Liver (tissue), 9 donors: ENCODE results near the gene CRYL1. TPM values are rescaled to one million over a fixed set of nuclear protein-coding genes. Genes with fewer than 3 reads are reported as not detected.

Source experiments
- DNase-seq: peaks from one replicate; pipeline ENCODE4 v3.0.0-alpha.2; 2017; ENCODE audit warnings: low spot score
- H3K27ac ChIP-seq, 2 donors: one replicate each; pipeline ENCODE4 v1.7.0; 2013; ENCODE audit warnings: inconsistent platforms in 2 of 2, low read length in 2 of 2, control low read depth in 1 of 2, low read depth in 1 of 2, mild to moderate bottlenecking in 1 of 2
- H3K27me3 ChIP-seq, 4 donors: one replicate each; pipeline versions ENCODE4 v1.6.1 to v1.7.0; 2013; ENCODE audit warnings: low read length in 3 of 4, inconsistent platforms in 1 of 4, mild to moderate bottlenecking in 1 of 4, moderate library complexity in 1 of 4; ENCODE audit not compliant: control insufficient read depth in 4 of 4, insufficient read depth in 4 of 4
- H3K36me3 ChIP-seq, 4 donors: one replicate each; pipeline versions ENCODE4 v1.6.1 to v1.7.0; 2013; ENCODE audit warnings: low read length in 3 of 4, mild to moderate bottlenecking in 3 of 4, low read depth in 1 of 4, moderate library complexity in 1 of 4; ENCODE audit not compliant: control insufficient read depth in 4 of 4, insufficient read depth in 3 of 4
- H3K4me1 ChIP-seq, 4 donors: one replicate each; pipeline versions ENCODE4 v1.6.1 to v1.7.0; 2013; ENCODE audit warnings: low read length in 3 of 4, mild to moderate bottlenecking in 3 of 4, moderate library complexity in 1 of 4; ENCODE audit not compliant: control insufficient read depth in 4 of 4, insufficient read depth in 4 of 4
- H3K4me3 ChIP-seq, 3 donors: one replicate each; pipeline versions ENCODE4 v1.6.1 to v1.7.0; 2013; ENCODE audit warnings: low read length in 3 of 3, control low read depth in 1 of 3, low read depth in 1 of 3, mild to moderate bottlenecking in 1 of 3
- H3K9ac ChIP-seq, 2 donors: one replicate each; pipeline ENCODE4 v1.7.0; 2013; ENCODE audit warnings: low read length in 2 of 2, mild to moderate bottlenecking in 2 of 2, moderate library complexity in 2 of 2, control low read depth in 1 of 2, low read depth in 1 of 2
- H3K9me3 ChIP-seq, 4 donors: one replicate each; pipeline versions ENCODE4 v1.6.1 to v1.7.0; 2013; ENCODE audit warnings: low read length in 3 of 4; ENCODE audit not compliant: control insufficient read depth in 4 of 4
- ATF3 ChIP-seq: IDR thresholded peaks from 2 replicates; pipeline ENCODE4 v1.6.1; 2016; ENCODE audit warnings: antibody characterized with exemption
- EGR1 ChIP-seq, 2 donors: IDR thresholded peaks; 2 replicates each; pipeline ENCODE4 v1.6.1; 2016 to 2018; ENCODE audit warnings: antibody characterized with exemption in 2 of 2, low read depth in 2 of 2
- FOXA1 ChIP-seq: IDR thresholded peaks from 2 replicates; pipeline ENCODE4 v1.6.1; 2016; ENCODE audit warnings: antibody characterized with exemption
- FOXA2 ChIP-seq: IDR thresholded peaks from 2 replicates; pipeline ENCODE4 v1.6.1; 2016; ENCODE audit warnings: antibody characterized with exemption
- GABPA ChIP-seq, 2 donors: IDR thresholded peaks in 1 of 2; conservative IDR thresholded peaks in 1 of 2; 2 replicates each; pipeline ENCODE4 v1.6.1; 2016; ENCODE audit warnings: antibody characterized with exemption in 2 of 2, mild to moderate bottlenecking in 1 of 2, moderate library complexity in 1 of 2
- HNF4A ChIP-seq, 2 donors: conservative IDR thresholded peaks; 2 replicates each; pipeline ENCODE4 v1.6.1; 2016; ENCODE audit warnings: antibody characterized with exemption in 2 of 2, mild to moderate bottlenecking in 2 of 2
- HNF4G ChIP-seq: IDR thresholded peaks from 2 replicates; pipeline ENCODE4 v1.6.1; 2016; ENCODE audit warnings: antibody characterized with exemption
- JUND ChIP-seq, 2 donors: IDR thresholded peaks; 2 replicates each; pipeline ENCODE4 v1.6.1; 2016; ENCODE audit warnings: antibody characterized with exemption in 2 of 2
- NR2F2 ChIP-seq: IDR thresholded peaks from 2 replicates; pipeline ENCODE4 v1.6.1; 2016; ENCODE audit warnings: antibody characterized with exemption
- RAD21 ChIP-seq, 2 donors: IDR thresholded peaks; 2 replicates each; pipeline ENCODE4 v1.6.1; 2016; ENCODE audit warnings: antibody characterized with exemption in 2 of 2, mild to moderate bottlenecking in 2 of 2
- RXRA ChIP-seq, 2 donors: IDR thresholded peaks; 2 replicates each; pipeline ENCODE4 v1.6.1; 2017 to 2018; ENCODE audit warnings: antibody characterized with exemption in 2 of 2, mild to moderate bottlenecking in 1 of 2
- SP1 ChIP-seq: IDR thresholded peaks from 2 replicates; pipeline ENCODE4 v1.6.1; 2018; ENCODE audit warnings: antibody characterized with exemption, mild to moderate bottlenecking
- TAF1 ChIP-seq: conservative IDR thresholded peaks from 2 replicates; pipeline ENCODE4 v1.6.1; 2016; ENCODE audit warnings: antibody characterized with exemption, mild to moderate bottlenecking
- YY1 ChIP-seq: IDR thresholded peaks from 2 replicates; pipeline ENCODE4 v1.6.1; 2016; ENCODE audit warnings: antibody characterized with exemption, mild to moderate bottlenecking
- WGBS: extraction: QIAGEN DNeasy Blood & Tissue Kit; methylation state at CpG from one replicate; pipeline ENCODE4 v1.1.7; 2013; 5-methylcytosine and 5-hydroxymethylcytosine counted together
- polyA plus RNA-seq, 2 donors: library from polyadenylated mRNA; stranded (reverse) in 1 of 2; unstranded in 1 of 2; fragments of 200-250 nt in 1 of 2; fragments of >200 nt in 1 of 2; fragmentation: Nextera tagmentation in 1 of 2; extraction: Ambion mirVana in 1 of 2; gene quantifications; one replicate each; pipeline versions ENCODE4 v1.2.1 to v1.2.3, GENCODE V29; 2013 to 2015
- total RNA-seq, 2 donors: library from RNA; depleted of rRNA; stranded (reverse); fragments of >200 nt; gene quantifications; one replicate each; pipeline ENCODE4 v1.2.3, GENCODE V29; 2014
- TF ChIP-seq, protein P1 (sequence below): IDR thresholded peaks from 2 replicates; pipeline ENCODE4 v1.6.1; 2016; ENCODE audit warnings: antibody characterized with exemption
- TF ChIP-seq, protein P2 (sequence below): IDR thresholded peaks from 2 replicates; pipeline ENCODE4 v1.6.1; 2016; ENCODE audit warnings: antibody characterized with exemption
- TF ChIP-seq, protein P3 (sequence below): IDR thresholded peaks from 2 replicates; pipeline ENCODE4 v1.6.1; 2016; ENCODE audit warnings: antibody characterized with exemption, mild to moderate bottlenecking
- TF ChIP-seq, protein P4 (sequence below): fragments of 150-350 bp; IDR thresholded peaks from 2 replicates; pipeline ENCODE4 v1.5.1; 2017; ENCODE audit warnings: improper control_type of control experiment, low read depth, low read length; ENCODE audit not compliant: missing input control
- donor health status: healthy.
- donor health status: healthy.
- donor health status: healthy.
- donor health status: healthy.
- donor health status: healthy.

The CRYL1 gene
- total and polyA plus RNA-seq, 4 donors = 87.8 to 179 (median 168) TPM

GRCh38 chr13:20391597-20392452 lies 133.8 kb downstream of the CRYL1 start:
- no peaks in the 10 kb centered on the region for H3K27me3 ChIP-seq
- no peaks in the 10 kb centered on the region for H3K9me3 ChIP-seq
- H3K36me3 ChIP-seq = no peaks in the 10 kb centered on the region
- TF ChIP-seq RXRA (IDR thresholded peaks at IDR 0.05) = no peak
- TF ChIP-seq YY1 = no peak
- TF ChIP-seq FOXA1 = no peak
- no peak for TF ChIP-seq HNF4G
- TF ChIP-seq, protein P1, sequence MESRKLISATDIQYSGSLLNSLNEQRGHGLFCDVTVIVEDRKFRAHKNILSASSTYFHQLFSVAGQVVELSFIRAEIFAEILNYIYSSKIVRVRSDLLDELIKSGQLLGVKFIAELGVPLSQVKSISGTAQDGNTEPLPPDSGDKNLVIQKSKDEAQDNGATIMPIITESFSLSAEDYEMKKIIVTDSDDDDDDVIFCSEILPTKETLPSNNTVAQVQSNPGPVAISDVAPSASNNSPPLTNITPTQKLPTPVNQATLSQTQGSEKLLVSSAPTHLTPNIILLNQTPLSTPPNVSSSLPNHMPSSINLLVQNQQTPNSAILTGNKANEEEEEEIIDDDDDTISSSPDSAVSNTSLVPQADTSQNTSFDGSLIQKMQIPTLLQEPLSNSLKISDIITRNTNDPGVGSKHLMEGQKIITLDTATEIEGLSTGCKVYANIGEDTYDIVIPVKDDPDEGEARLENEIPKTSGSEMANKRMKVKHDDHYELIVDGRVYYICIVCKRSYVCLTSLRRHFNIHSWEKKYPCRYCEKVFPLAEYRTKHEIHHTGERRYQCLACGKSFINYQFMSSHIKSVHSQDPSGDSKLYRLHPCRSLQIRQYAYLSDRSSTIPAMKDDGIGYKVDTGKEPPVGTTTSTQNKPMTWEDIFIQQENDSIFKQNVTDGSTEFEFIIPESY = no peak
- TF ChIP-seq FOXA2 = no peak
- TF ChIP-seq JUND (IDR thresholded peaks at IDR 0.05) = no peak
- TF ChIP-seq NR2F2 = no peak
- TF ChIP-seq, protein P2, sequence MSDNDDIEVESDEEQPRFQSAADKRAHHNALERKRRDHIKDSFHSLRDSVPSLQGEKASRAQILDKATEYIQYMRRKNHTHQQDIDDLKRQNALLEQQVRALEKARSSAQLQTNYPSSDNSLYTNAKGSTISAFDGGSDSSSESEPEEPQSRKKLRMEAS = no peak
- no peak for TF ChIP-seq GABPA (IDR thresholded peaks at IDR 0.05 in 1 of 2, conservative IDR thresholded peaks at IDR 0.05 in 1 of 2)
- no peak for TF ChIP-seq TAF1
- TF ChIP-seq RAD21 (IDR thresholded peaks at IDR 0.05) = no peak
- TF ChIP-seq SP1 = no peak
- no peak for TF ChIP-seq ATF3
- H3K4me1 ChIP-seq = no peaks in the 10 kb centered on the region
- no peak for DNase-seq
- no peak overlapping the region for H3K4me3 ChIP-seq
- no peak overlapping the region for H3K27ac ChIP-seq
- 97% methylated on average over 66 of the region's 69 CpGs for WGBS
- no peak overlapping the region for H3K9ac ChIP-seq

GRCh38 chr13:20390526-20391175 lies 135.0 kb downstream of the CRYL1 start:
- Histone ChIP-seq H3K9ac (no peak overlapping the region), H3K4me1 (no peaks in the 10 kb centered on the region), H3K9me3 (no peaks in the 10 kb centered on the region), H3K4me3 (no peak overlapping the region), H3K27ac (no peak overlapping the region), H3K27me3 (no peaks in the 10 kb centered on the region), H3K36me3 (no peaks in the 10 kb centered on the region)
- 92% methylated on average over 26 of the region's 26 CpGs for WGBS
- no peak for TF ChIP-seq YY1
- TF ChIP-seq HNF4G = no peak
- no peak for TF ChIP-seq JUND (IDR thresholded peaks at IDR 0.05)
- no peak for TF ChIP-seq RXRA (IDR thresholded peaks at IDR 0.05)
- TF ChIP-seq, protein P2 = no peak
- TF ChIP-seq HNF4A (conservative IDR thresholded peaks at IDR 0.05) = no peak
- TF ChIP-seq, protein P1 = no peak
- no peak for TF ChIP-seq SP1
- TF ChIP-seq, protein P3, sequence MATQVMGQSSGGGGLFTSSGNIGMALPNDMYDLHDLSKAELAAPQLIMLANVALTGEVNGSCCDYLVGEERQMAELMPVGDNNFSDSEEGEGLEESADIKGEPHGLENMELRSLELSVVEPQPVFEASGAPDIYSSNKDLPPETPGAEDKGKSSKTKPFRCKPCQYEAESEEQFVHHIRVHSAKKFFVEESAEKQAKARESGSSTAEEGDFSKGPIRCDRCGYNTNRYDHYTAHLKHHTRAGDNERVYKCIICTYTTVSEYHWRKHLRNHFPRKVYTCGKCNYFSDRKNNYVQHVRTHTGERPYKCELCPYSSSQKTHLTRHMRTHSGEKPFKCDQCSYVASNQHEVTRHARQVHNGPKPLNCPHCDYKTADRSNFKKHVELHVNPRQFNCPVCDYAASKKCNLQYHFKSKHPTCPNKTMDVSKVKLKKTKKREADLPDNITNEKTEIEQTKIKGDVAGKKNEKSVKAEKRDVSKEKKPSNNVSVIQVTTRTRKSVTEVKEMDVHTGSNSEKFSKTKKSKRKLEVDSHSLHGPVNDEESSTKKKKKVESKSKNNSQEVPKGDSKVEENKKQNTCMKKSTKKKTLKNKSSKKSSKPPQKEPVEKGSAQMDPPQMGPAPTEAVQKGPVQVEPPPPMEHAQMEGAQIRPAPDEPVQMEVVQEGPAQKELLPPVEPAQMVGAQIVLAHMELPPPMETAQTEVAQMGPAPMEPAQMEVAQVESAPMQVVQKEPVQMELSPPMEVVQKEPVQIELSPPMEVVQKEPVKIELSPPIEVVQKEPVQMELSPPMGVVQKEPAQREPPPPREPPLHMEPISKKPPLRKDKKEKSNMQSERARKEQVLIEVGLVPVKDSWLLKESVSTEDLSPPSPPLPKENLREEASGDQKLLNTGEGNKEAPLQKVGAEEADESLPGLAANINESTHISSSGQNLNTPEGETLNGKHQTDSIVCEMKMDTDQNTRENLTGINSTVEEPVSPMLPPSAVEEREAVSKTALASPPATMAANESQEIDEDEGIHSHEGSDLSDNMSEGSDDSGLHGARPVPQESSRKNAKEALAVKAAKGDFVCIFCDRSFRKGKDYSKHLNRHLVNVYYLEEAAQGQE = no peak
- no peak for TF ChIP-seq TAF1
- no peak for TF ChIP-seq FOXA2
- no peak for TF ChIP-seq RAD21 (IDR thresholded peaks at IDR 0.05)
- TF ChIP-seq ATF3 = no peak
- TF ChIP-seq, protein P4, sequence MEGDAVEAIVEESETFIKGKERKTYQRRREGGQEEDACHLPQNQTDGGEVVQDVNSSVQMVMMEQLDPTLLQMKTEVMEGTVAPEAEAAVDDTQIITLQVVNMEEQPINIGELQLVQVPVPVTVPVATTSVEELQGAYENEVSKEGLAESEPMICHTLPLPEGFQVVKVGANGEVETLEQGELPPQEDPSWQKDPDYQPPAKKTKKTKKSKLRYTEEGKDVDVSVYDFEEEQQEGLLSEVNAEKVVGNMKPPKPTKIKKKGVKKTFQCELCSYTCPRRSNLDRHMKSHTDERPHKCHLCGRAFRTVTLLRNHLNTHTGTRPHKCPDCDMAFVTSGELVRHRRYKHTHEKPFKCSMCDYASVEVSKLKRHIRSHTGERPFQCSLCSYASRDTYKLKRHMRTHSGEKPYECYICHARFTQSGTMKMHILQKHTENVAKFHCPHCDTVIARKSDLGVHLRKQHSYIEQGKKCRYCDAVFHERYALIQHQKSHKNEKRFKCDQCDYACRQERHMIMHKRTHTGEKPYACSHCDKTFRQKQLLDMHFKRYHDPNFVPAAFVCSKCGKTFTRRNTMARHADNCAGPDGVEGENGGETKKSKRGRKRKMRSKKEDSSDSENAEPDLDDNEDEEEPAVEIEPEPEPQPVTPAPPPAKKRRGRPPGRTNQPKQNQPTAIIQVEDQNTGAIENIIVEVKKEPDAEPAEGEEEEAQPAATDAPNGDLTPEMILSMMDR = no peak
- no peak for TF ChIP-seq FOXA1
- TF ChIP-seq EGR1 (IDR thresholded peaks at IDR 0.05; ENCODE audit: low read depth in 2 of 2) = no peak
- TF ChIP-seq GABPA (IDR thresholded peaks at IDR 0.05 in 1 of 2, conservative IDR thresholded peaks at IDR 0.05 in 1 of 2) = no peak
- TF ChIP-seq NR2F2 = no peak
- DNase-seq = no peak
